GM12864 (cell line): ENCODE measurements around the gene HM13.
"Not testable (repeated sequence)": the region's sequence is repeated elsewhere in the genome, so short reads cannot be mapped to it uniquely, and the experiment has no call there.

Experiments used
- DNase-seq: peaks from one replicate; pipeline ENCODE4 v3.0.0-alpha.2; 2011; ENCODE audit warnings: low read depth
- H3K4me3 ChIP-seq: 2 replicates; pipeline ENCODE4 v1.5.1; 2011; ENCODE audit warnings: mild to moderate bottlenecking, low read depth, low read length, control low read depth
- TF ChIP-seq, protein P1 (sequence below): IDR thresholded peaks from 2 replicates; pipeline ENCODE4 v1.5.1; 2011; ENCODE audit warnings: low read depth, mild to moderate bottlenecking, moderate library complexity, low read length, control low read depth, inconsistent platforms; ENCODE audit errors: missing control alignments

HM13 gene

DNA sequence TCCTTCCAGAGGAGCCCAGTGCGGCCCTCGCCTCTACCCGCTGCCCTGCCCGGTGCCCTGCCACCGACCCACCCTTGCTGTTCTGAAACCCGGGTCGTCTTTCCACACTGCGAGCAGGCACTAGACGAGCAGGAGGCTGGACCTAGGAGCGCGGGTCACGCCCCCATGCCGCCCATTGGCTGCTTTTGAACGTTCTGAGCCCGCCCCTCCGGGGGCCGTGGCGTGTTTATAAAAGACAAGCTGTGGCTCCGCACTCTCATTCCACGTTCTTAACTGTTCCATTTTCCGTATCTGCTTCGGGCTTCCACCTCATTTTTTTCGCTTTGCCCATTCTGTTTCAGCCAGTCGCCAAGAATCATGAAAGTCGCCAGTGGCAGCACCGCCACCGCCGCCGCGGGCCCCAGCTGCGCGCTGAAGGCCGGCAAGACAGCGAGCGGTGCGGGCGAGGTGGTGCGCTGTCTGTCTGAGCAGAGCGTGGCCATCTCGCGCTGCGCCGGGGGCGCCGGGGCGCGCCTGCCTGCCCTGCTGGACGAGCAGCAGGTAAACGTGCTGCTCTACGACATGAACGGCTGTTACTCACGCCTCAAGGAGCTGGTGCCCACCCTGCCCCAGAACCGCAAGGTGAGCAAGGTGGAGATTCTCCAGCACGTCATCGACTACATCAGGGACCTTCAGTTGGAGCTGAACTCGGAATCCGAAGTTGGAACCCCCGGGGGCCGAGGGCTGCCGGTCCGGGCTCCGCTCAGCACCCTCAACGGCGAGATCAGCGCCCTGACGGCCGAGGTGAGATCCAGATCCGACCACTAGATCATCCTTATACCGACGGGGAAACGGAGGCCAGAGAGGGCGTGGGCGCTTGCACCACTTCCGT, 91.0 kb downstream of the HM13 start, which contains the start of gene ID1:
Gene ID1 (plus strand): TSS at position 259 of the 871 bp plus-strand sequence. CDS start 99 bp downstream, at position 358.
- DNase-seq, result peak; percentile 36
- TF ChIP-seq, protein P1, sequence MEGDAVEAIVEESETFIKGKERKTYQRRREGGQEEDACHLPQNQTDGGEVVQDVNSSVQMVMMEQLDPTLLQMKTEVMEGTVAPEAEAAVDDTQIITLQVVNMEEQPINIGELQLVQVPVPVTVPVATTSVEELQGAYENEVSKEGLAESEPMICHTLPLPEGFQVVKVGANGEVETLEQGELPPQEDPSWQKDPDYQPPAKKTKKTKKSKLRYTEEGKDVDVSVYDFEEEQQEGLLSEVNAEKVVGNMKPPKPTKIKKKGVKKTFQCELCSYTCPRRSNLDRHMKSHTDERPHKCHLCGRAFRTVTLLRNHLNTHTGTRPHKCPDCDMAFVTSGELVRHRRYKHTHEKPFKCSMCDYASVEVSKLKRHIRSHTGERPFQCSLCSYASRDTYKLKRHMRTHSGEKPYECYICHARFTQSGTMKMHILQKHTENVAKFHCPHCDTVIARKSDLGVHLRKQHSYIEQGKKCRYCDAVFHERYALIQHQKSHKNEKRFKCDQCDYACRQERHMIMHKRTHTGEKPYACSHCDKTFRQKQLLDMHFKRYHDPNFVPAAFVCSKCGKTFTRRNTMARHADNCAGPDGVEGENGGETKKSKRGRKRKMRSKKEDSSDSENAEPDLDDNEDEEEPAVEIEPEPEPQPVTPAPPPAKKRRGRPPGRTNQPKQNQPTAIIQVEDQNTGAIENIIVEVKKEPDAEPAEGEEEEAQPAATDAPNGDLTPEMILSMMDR, result no peak
- H3K4me3 ChIP-seq, result peak within 1 kb of the TSS; percentile 59

DNA sequence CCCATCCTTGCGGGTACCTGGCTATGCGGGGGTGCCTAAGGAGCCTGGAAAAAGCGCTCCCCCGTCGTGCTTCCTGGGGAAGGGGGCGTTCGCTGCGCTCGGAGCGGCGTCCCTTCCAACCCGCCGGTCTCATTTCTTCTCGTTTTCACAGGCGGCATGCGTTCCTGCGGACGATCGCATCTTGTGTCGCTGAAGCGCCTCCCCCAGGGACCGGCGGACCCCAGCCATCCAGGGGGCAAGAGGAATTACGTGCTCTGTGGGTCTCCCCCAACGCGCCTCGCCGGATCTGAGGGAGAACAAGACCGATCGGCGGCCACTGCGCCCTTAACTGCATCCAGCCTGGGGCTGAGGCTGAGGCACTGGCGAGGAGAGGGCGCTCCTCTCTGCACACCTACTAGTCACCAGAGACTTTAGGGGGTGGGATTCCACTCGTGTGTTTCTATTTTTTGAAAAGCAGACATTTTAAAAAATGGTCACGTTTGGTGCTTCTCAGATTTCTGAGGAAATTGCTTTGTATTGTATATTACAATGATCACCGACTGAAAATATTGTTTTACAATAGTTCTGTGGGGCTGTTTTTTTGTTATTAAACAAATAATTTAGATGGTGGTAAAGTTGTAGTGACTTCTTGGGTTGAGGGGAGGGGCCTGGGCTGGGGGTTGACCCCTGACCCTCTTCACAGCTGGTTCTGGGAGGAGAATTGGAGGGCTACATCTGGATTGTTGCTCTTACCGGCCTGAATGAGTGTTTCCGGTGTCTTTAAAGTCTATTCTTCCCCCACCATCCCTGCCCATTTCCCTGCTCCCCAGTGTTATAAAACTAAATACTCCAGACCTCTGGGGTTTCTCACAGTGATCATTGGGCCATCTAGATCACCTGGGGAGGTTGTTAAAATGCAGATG, 91.9 kb downstream of the HM13 start:
- peak overlapping the region; percentile 59 for H3K4me3 ChIP-seq
- no peak for DNase-seq

DNA sequence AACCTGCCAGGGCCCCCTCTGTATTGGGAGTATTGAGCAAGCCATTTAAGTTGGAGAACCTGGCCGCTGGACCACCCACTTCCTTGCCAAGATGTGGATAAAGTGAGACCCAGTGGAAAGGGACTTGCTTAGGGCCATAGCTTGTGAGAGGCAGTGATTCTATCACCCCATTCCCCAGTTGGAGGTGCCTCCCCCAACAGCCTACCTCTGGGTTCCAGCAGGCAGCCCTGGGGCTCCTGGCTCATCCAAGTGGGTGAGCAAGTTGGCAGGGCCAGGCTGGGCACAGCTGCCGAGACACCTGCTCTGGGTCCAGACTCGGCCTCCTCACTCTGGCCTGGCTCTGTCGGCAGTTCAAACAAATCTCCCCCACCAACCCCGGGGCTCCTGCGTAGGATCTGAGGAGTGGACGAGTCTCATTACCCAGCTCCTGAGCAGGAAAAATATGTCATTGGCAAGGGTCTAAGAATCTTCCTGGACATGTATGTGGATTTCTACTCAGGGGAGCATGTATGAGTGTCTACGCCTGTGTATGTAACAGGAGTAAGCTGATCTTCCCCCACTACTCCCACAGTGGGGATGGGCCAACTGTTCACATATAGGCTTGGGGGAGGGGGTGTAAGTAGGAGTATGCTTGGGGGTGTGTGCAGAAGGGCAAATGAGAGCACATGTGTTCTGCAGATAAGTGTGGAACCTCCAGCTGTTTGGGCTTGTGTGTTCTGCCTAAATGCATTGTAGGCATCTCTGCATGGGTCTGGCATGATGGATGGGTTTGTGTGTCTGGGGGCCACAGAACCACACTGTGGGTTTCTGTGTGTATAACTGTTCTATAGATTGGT, 92.8 kb downstream of the HM13 start:
- TF ChIP-seq, protein P1, result no peak
- DNase-seq, result no peak
- H3K4me3 ChIP-seq, result no peak overlapping the region

More for the DNA sequence above, 91.9 kb downstream of the HM13 start:
- TF ChIP-seq, protein P1, result no peak

DNA sequence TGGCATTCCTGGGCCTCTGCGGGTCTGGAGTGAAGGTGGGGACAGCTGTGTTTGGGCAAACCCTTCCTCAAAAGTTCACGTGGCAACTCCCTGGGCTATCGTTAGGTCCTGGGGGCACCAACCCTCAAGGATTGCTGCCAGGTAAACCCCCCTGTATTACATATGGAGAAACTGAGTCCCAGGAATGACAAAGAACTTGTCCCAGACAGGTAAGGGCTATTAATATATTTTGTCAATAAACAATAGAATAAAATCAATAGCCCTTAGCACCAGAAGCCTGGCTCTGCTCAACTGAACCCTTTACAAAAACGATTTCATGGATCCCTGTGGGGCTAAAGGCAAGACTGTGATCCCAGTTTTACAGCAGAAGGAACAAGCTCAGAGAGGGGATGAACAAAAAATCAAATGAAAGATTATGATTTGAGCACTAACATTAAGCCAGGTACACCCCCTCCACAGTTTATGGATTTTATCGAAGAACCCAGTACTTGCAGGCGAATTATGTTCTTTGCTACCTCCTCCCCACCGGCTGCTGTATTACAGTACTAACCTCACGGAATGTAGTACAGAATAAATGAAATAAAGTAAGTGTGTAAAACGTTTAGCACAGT, 93.5 kb downstream of the HM13 start:
- DNase-seq, result no peak
- TF ChIP-seq, protein P1, result no peak
- no peak overlapping the region for H3K4me3 ChIP-seq

DNA sequence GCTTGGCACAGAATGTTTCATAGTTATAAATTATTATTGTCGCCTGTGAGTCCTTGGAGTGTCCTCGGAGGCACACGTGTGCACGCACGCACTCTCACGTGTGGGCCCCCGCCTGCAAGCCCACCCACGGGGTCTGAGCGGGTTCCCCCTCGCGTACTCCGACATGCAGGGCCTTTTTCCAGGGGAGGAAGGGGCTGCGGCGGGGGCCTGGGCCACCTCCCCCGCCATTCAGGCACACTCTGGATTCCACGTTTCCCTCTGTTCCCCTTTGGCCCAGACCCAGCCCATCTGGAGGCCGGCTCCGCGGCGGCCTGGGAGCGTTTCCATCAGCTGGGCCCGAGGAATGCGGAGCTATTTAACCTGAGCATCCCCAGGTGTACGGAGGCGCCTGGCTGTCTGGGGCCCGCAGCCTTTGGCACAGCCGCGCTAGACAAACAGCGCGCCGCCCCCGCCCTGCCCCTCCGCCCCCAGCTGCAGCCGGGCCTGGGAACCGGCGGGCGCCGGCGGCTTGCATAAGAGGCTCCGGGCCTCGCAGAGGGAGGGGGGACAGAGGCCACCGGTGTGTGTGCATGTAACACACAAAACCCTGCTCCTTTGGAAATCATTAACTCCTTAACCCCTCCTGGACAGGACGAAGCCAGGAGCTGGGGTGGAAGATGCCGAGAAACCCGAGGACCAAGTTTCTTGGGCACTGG, 94.2 kb downstream of the HM13 start:
- DNase-seq, result no peak

DNA sequence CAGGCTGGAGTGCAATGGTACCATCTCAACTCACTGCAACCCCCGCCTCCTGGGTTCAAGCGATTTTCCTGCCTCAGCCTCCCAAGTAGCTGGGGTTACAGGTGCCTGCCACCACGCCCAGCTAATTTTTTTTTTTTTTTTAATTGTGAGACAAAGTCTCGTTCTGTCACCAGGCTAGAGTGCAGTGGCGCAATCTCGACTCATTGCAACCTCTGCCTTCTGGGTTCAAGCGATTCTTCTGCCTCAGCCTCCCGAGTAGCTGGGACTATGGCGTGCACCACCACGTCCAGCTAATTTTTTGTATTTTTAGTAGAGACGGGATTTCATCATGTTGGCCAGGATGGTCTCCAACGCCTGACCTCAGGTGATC, 98.0 kb downstream of the HM13 start:
- not testable (repeated sequence) for DNase-seq, H3K4me3 ChIP-seq

More for the DNA sequence above, 94.2 kb downstream of the HM13 start:
- TF ChIP-seq, protein P1, result no peak
- H3K4me3 ChIP-seq, result no peak overlapping the region
